GM12878 (cell line): ENCODE measurements around the gene ETS1.

Experiments used
- ATF7 ChIP-seq: fragments of 450-650 bp; IDR thresholded peaks from 2 replicates; pipeline ENCODE4 v1.6.1; 2016; ENCODE audit warnings: low read depth, mild to moderate bottlenecking
- CHD1 ChIP-seq: IDR thresholded peaks from 2 replicates; pipeline ENCODE4 v1.6.1; 2012; ENCODE audit warnings: low read depth, low read length, improper control_type of control experiment
- CTCF ChIP-seq, 3 experiments: IDR thresholded peaks in 2 of 3; conservative IDR thresholded peaks in 1 of 3; 2 replicates each; pipeline ENCODE4 v1.5.1; 2011; ENCODE audit warnings: low read depth in 3 of 3, low read length in 3 of 3, mild to moderate bottlenecking in 3 of 3, control low read depth in 2 of 3, moderate library complexity in 2 of 3, inconsistent platforms in 1 of 3, mixed read lengths in 1 of 3; ENCODE audit not compliant: control insufficient read depth in 2 of 3, insufficient read depth in 1 of 3; ENCODE audit errors: extremely low read depth in 1 of 3
- EP300 ChIP-seq, 2 experiments: fragments of 150-350 bp in 1 of 2; IDR thresholded peaks; 2 replicates each; pipeline ENCODE4 v1.6.1; 2011 to 2012; ENCODE audit warnings: low read depth in 2 of 2, low read length in 2 of 2, borderline replicate concordance in 1 of 2, improper control_type of control experiment in 1 of 2, inconsistent platforms in 1 of 2; ENCODE audit not compliant: control insufficient read depth in 1 of 2
- EZH2 ChIP-seq: IDR thresholded peaks from 2 replicates; pipeline ENCODE4 v1.6.1; 2012; ENCODE audit warnings: low read depth, mild to moderate bottlenecking, control low read depth, inconsistent platforms, low read length, borderline replicate concordance; ENCODE audit not compliant: control insufficient read depth
- HDAC2 ChIP-seq: fragments of 200-600 bp; sonication (generic); IDR thresholded peaks from 2 replicates; pipeline ENCODE4 v1.6.1; 2017
- IKZF1 ChIP-seq: fragments of 450-650 bp; conservative IDR thresholded peaks from 2 replicates; pipeline ENCODE4 v1.6.1; 2017; ENCODE audit warnings: antibody characterized with exemption, mild to moderate bottlenecking
- MXI1 ChIP-seq: fragments of 150-350 bp; IDR thresholded peaks from 2 replicates; pipeline ENCODE4 v1.6.1; 2011; ENCODE audit warnings: low read depth, mild to moderate bottlenecking, inconsistent platforms, low read length, improper control_type of control experiment
- RAD51 ChIP-seq: fragments of 450-650 bp; IDR thresholded peaks from 2 replicates; pipeline ENCODE4 v1.6.1; 2016; ENCODE audit warnings: moderate library complexity, mild to moderate bottlenecking, inconsistent platforms
- SIN3A ChIP-seq: IDR thresholded peaks from 2 replicates; pipeline ENCODE4 v1.6.1; 2012; ENCODE audit warnings: low read depth, low read length, improper control_type of control experiment
- SIX5 ChIP-seq: IDR thresholded peaks from 2 replicates; pipeline ENCODE4 v1.6.1; 2011; ENCODE audit warnings: mild to moderate bottlenecking, low read depth, low read length, moderate library complexity; ENCODE audit not compliant: severe bottlenecking
- YY1 ChIP-seq: IDR thresholded peaks from 2 replicates; pipeline ENCODE4 v1.6.1; 2011; ENCODE audit warnings: low read depth, mild to moderate bottlenecking, low read length
- ZSCAN29 ChIP-seq: fragments of 450-650 bp; IDR thresholded peaks from 2 replicates; pipeline ENCODE4 v1.6.1; 2017; ENCODE audit warnings: mild to moderate bottlenecking, moderate library complexity
- ZZZ3 ChIP-seq: IDR thresholded peaks from 2 replicates; pipeline ENCODE4 v1.6.1; 2011; ENCODE audit warnings: low read depth; ENCODE audit not compliant: control insufficient read depth, insufficient read length

- TF ChIP-seq CTCF (IDR thresholded peaks at IDR 0.05 in 2 of 3, conservative IDR thresholded peaks at IDR 0.05 in 1 of 3; ENCODE audit: control insufficient read depth in 2 of 3, extremely low read depth in 1 of 3, insufficient read depth in 1 of 3, low read depth in 3 of 3, low read length in 3 of 3) (no peak), ZSCAN29 (no peak), ZZZ3 (no peak), ATF7 (no peak), EZH2 (no peak), RAD51 (no peak), EP300 (IDR thresholded peaks at IDR 0.05; ENCODE audit: borderline replicate concordance in 1 of 2, control insufficient read depth in 1 of 2, low read depth in 2 of 2, low read length in 2 of 2) (0 out of 4 replicates have a peak, but pooled peaks of 1 of the 2 experiments have one; percentile 30), IKZF1 (no peak), CHD1 (no peak), YY1 (no peak), SIX5 (no peak), SIN3A (no peak), HDAC2 (no peak), MXI1 (no peak)
Observed at GRCh38 chr11:128477811-128478210, 109.5 kb downstream of the ETS1 start.
